Testis (tissue), 2 donors: Measurements from ENCODE around the gene ACAP3.

Experiments used
- POLR2A ChIP-seq: fragments of 450-650 bp; IDR thresholded peaks from one replicate; pipeline ENCODE4 v1.6.1; 2017; ENCODE audit warnings: antibody characterized with exemption, mild to moderate bottlenecking, moderate library complexity
- TF ChIP-seq, protein P1 (sequence below), 3 experiments: fragments of 450-650 bp in 2 of 3; fragments of 200-600 bp in 1 of 3; sonication (generic) in 1 of 3; IDR thresholded peaks; one replicate each; pipeline ENCODE4 v1.5.1; 2016 to 2019; ENCODE audit warnings: antibody characterized with exemption in 3 of 3, mild to moderate bottlenecking in 2 of 3, moderate library complexity in 1 of 3

DNA sequence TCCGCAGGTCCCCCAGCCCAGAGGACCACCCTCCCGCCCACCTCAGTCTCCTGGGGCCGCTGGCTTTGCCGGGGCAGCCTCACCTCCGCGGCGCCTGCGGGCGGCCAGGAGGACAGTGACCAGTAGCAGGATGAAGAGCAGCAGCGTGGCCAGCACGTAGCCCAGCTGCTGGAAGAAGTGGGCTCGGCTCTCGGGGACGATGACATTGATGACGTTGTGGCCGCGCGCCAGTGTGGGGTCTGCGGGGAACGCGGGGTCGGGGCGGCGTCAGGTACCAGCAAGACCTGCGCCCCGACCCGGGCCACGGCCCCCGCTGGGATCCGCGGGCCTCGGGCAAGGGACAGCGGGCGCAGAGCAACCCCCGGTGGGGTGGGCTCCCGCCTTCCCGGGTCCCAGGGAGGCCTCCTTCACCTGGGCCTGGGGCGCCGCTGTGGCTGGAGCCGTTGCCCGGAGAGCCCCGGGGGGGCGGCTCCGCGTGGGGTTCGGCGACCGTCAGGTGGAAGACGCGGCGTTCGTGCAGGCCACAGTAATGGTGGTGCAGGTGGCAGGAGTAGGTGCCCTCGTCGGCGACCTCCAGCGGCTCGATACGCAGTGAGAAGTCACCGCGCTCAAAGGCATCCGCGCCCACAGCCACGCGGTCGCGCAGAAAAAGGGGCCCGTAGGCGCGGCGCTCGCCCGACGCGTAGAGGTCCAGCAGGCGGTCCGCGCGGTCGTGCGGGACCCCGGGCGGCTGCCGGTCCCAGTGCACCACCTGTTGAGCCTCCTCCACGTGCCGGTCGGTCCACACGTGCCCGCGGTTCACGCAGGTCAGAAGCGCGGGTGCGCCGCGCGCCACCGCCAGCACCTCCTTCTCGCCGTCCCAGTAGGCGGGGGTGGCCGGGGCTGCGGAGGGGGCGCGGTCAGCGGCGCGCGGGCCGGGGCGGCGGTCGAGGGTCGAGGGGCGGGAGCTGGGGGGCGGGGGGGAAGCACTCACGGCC lies 46.8 kb upstream of the ACAP3 start:
- TF ChIP-seq, protein P1, sequence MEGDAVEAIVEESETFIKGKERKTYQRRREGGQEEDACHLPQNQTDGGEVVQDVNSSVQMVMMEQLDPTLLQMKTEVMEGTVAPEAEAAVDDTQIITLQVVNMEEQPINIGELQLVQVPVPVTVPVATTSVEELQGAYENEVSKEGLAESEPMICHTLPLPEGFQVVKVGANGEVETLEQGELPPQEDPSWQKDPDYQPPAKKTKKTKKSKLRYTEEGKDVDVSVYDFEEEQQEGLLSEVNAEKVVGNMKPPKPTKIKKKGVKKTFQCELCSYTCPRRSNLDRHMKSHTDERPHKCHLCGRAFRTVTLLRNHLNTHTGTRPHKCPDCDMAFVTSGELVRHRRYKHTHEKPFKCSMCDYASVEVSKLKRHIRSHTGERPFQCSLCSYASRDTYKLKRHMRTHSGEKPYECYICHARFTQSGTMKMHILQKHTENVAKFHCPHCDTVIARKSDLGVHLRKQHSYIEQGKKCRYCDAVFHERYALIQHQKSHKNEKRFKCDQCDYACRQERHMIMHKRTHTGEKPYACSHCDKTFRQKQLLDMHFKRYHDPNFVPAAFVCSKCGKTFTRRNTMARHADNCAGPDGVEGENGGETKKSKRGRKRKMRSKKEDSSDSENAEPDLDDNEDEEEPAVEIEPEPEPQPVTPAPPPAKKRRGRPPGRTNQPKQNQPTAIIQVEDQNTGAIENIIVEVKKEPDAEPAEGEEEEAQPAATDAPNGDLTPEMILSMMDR (IDR thresholded peaks at IDR 0.05) = no peak
- TF ChIP-seq POLR2A = no peak
